ENCODE data around the gene ATP2B2. TPM values are rescaled to one million over a fixed set of nuclear protein-coding genes. Genes with fewer than 3 reads are reported as not detected.

The ATP2B2 gene
- total RNA-seq, 1 donor from 2014 or later: 0.42 TPM

DNA sequence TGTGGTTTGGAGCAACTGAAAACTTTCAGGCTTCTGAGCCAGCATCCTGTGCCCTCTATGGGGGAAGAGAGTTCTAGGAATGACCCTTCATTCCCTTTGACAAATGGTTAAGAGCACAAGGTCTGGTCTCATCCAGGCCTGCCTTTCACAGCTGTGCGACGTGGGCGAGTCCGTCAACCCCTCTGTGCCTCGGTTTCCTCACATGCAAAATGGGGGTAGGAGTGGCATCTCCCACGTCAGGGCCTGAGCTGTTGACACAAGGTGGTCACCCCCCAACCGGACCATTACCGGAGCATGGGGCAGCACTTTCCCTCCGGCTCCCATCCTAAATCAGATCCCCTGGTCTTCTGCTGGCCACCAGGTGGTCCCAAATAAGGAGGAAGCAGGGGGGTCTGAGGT, 70.4 kb downstream of the ATP2B2 start:
- no peaks in the 10 kb centered on the region for H3K36me3 Mint-ChIP-seq (ENCODE audit: low read depth)
- no peaks in the 10 kb centered on the region for H3K4me1 Mint-ChIP-seq
- TF ChIP-seq, protein P1, sequence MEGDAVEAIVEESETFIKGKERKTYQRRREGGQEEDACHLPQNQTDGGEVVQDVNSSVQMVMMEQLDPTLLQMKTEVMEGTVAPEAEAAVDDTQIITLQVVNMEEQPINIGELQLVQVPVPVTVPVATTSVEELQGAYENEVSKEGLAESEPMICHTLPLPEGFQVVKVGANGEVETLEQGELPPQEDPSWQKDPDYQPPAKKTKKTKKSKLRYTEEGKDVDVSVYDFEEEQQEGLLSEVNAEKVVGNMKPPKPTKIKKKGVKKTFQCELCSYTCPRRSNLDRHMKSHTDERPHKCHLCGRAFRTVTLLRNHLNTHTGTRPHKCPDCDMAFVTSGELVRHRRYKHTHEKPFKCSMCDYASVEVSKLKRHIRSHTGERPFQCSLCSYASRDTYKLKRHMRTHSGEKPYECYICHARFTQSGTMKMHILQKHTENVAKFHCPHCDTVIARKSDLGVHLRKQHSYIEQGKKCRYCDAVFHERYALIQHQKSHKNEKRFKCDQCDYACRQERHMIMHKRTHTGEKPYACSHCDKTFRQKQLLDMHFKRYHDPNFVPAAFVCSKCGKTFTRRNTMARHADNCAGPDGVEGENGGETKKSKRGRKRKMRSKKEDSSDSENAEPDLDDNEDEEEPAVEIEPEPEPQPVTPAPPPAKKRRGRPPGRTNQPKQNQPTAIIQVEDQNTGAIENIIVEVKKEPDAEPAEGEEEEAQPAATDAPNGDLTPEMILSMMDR (conservative IDR thresholded peaks at IDR 0.05): no peak
- no peak overlapping the region for H3K27ac Mint-ChIP-seq (ENCODE audit: unreplicated experiment)
- no peaks in the 10 kb centered on the region for H3K9me3 Mint-ChIP-seq
- no peak overlapping the region for H3K4me3 Mint-ChIP-seq
- no peaks in the 10 kb centered on the region for H3K27me3 Mint-ChIP-seq (ENCODE audit: low read depth)
- DNase-seq (ENCODE audit: low read depth, low spot score): no peak

GRCh38 chr3:10434144-10434937, 71.0 kb downstream of the ATP2B2 start:
- no peaks in the 10 kb centered on the region for H3K36me3 Mint-ChIP-seq (ENCODE audit: low read depth)
- no peaks in the 10 kb centered on the region for H3K27me3 Mint-ChIP-seq (ENCODE audit: low read depth)
- TF ChIP-seq, protein P1 (conservative IDR thresholded peaks at IDR 0.05): no peak
- H3K9me3 Mint-ChIP-seq: no peaks in the 10 kb centered on the region
- no peak overlapping the region for H3K4me3 Mint-ChIP-seq
- H3K4me1 Mint-ChIP-seq: no peaks in the 10 kb centered on the region
- H3K27ac Mint-ChIP-seq (ENCODE audit: unreplicated experiment): no peak overlapping the region
- DNase-seq (ENCODE audit: low read depth, low spot score): no peak

GRCh38 chr3:10432931-10433330, 72.5 kb downstream of the ATP2B2 start:
- Mint-ChIP-seq H3K9me3 (no peaks in the 10 kb centered on the region), H3K4me3 (no peak overlapping the region), H3K4me1 (peaks cover 10% of the 10 kb centered on the region), H3K36me3 (ENCODE audit: low read depth) (no peaks in the 10 kb centered on the region), H3K27ac (ENCODE audit: unreplicated experiment) (no peak overlapping the region), H3K27me3 (ENCODE audit: low read depth) (no peaks in the 10 kb centered on the region)
- TF ChIP-seq, protein P1 (conservative IDR thresholded peaks at IDR 0.05): no peak
- DNase-seq (ENCODE audit: low read depth, low spot score): no peak

- no peak overlapping the region for H3K4me3 Mint-ChIP-seq
- TF ChIP-seq, protein P1 (conservative IDR thresholded peaks at IDR 0.05): no peak
These were observed 73.1 kb downstream of the ATP2B2 start for GRCh38 chr3:10432156-10432845.

GRCh38 chr3:10430805-10431204, 74.6 kb downstream of the ATP2B2 start:
- no peaks in the 10 kb centered on the region for H3K9me3 Mint-ChIP-seq
- no peak overlapping the region for H3K27ac Mint-ChIP-seq (ENCODE audit: unreplicated experiment)
- peaks cover 2% of the 10 kb centered on the region for H3K27me3 Mint-ChIP-seq (ENCODE audit: low read depth)
- TF ChIP-seq, protein P1 (conservative IDR thresholded peaks at IDR 0.05): no peak
- no peak for DNase-seq (ENCODE audit: low read depth, low spot score)
- peaks cover 10% of the 10 kb centered on the region for H3K4me1 Mint-ChIP-seq
- H3K36me3 Mint-ChIP-seq (ENCODE audit: low read depth): no peaks in the 10 kb centered on the region
- no peak overlapping the region for H3K4me3 Mint-ChIP-seq

More at GRCh38 chr3:10432156-10432845, 73.1 kb downstream of the ATP2B2 start:
- no peak for DNase-seq (ENCODE audit: low read depth, low spot score)
- Mint-ChIP-seq H3K4me1 (peaks cover 10% of the 10 kb centered on the region), H3K36me3 (ENCODE audit: low read depth) (no peaks in the 10 kb centered on the region), H3K27ac (ENCODE audit: unreplicated experiment) (no peak overlapping the region), H3K27me3 (ENCODE audit: low read depth) (no peaks in the 10 kb centered on the region), H3K9me3 (no peaks in the 10 kb centered on the region)

Data from neural crest cell (in vitro differentiated cells).